Mammary epithelial cell (primary cell): Measurements from ENCODE around the gene TEX44.

Experiments
- CTCF ChIP-seq, 2 donors: IDR thresholded peaks in 1 of 2; conservative IDR thresholded peaks in 1 of 2; 2 replicates each; pipeline ENCODE4 v1.5.1; 2011 to 2012; ENCODE audit warnings: inconsistent platforms in 2 of 2, low read length in 2 of 2, mild to moderate bottlenecking in 2 of 2, control low read depth in 1 of 2, low read depth in 1 of 2; ENCODE audit not compliant: insufficient read depth in 1 of 2; ENCODE audit errors: extremely low read depth in 1 of 2
- EZH2 ChIP-seq: IDR thresholded peaks from 2 replicates; pipeline ENCODE4 v1.6.1; 2012; ENCODE audit warnings: low read length, inconsistent platforms, borderline replicate concordance

DNA sequence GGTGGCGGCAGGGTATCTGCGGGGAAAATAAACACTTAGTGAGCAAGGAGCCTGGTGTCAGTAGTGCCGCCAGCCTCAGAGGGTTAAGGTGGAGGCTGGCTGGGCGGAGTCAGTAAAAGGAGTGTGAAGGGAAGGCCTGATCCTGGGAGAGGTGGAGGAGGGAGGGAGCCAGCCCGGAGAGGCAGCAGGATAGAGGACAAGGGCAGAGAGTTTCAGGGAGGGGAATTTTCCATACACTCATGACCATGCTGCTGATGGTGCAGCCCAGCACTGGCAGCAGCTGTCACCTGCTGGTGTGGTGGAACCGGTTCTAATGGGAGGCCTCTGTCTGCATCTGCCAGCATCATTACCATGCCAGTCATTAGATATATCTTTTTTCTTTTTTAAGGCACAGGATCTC, 2.0 kb upstream of the TEX44 start:
- TF ChIP-seq CTCF (conservative IDR thresholded peaks at IDR 0.05 in 1 of 2, IDR thresholded peaks at IDR 0.05 in 1 of 2; ENCODE audit: extremely low read depth in 1 of 2, insufficient read depth in 1 of 2, low read depth in 1 of 2, low read length in 2 of 2) (no peak), EZH2 (no peak)
